Measurements from ENCODE around the gene OR2S2.

The OR2S2 gene

GRCh38 chr9:35952526-35953191, 5.3 kb downstream of the OR2S2 start:
- ChIA-PET POLR2A (no interaction called here), CTCF (interaction anchor here (0.6 to 1.0 kb wide), 2 partner anchors 17 to 71 kb away, joined by 3 to 4 read pairs; no protein-coding TSS in a partner anchor)
- DNase-seq (ENCODE audit: extremely low spot score) = no peak
- TF ChIP-seq TARDBP (IDR thresholded peaks at IDR 0.05) (no peak), HDGF (IDR thresholded peaks at IDR 0.05; ENCODE audit: borderline replicate concordance) (no peak), NFRKB (IDR thresholded peaks at IDR 0.05) (no peak), ZNF384 (IDR thresholded peaks at IDR 0.05) (no peak), CTBP1 (IDR thresholded peaks at IDR 0.05; ENCODE audit: borderline replicate concordance) (no peak), PKNOX1 (IDR thresholded peaks at IDR 0.05) (no peak), ARNT (IDR thresholded peaks at IDR 0.05) (no peak), FOXM1 (IDR thresholded peaks at IDR 0.05; ENCODE audit: borderline replicate concordance) (no peak), ELF4 (IDR thresholded peaks at IDR 0.05) (no peak), L3MBTL2 (conservative IDR thresholded peaks at IDR 0.05) (no peak), SP1 (IDR thresholded peaks at IDR 0.05) (no peak), FOXK2 (IDR thresholded peaks at IDR 0.05) (no peak)

- no peak for DNase-seq (ENCODE audit: extremely low spot score)
- POLR2A ChIA-PET = no interaction called here
- CTCF ChIA-PET = interaction anchor here (1.0 kb wide), 1 partner anchor 18 kb away, joined by 3 read pairs; no protein-coding TSS in a partner anchor
- TF ChIP-seq SUZ12 (IDR thresholded peaks at IDR 0.05) (no peak), BHLHE40 (IDR thresholded peaks at IDR 0.05; ENCODE audit: borderline replicate concordance) (no peak), FOXA1 (IDR thresholded peaks at IDR 0.05) (no peak), TARDBP (IDR thresholded peaks at IDR 0.05) (no peak), LEF1 (IDR thresholded peaks at IDR 0.05; ENCODE audit: borderline replicate concordance) (no peak), ZNF384 (IDR thresholded peaks at IDR 0.05) (no peak), HDGF (IDR thresholded peaks at IDR 0.05; ENCODE audit: borderline replicate concordance) (no peak), FOXK2 (IDR thresholded peaks at IDR 0.05) (no peak), SP1 (IDR thresholded peaks at IDR 0.05) (no peak), L3MBTL2 (conservative IDR thresholded peaks at IDR 0.05) (no peak), NFRKB (IDR thresholded peaks at IDR 0.05) (no peak), ARNT (IDR thresholded peaks at IDR 0.05) (no peak), PKNOX1 (IDR thresholded peaks at IDR 0.05) (no peak), FOXM1 (IDR thresholded peaks at IDR 0.05; ENCODE audit: borderline replicate concordance) (no peak), ELF4 (IDR thresholded peaks at IDR 0.05) (no peak)
Measured at GRCh38 chr9:35951736-35952135, 6.2 kb downstream of the OR2S2 start.

GRCh38 chr9:35948901-35949318, 9.0 kb downstream of the OR2S2 start:
- no peak for DNase-seq (ENCODE audit: extremely low spot score)
- ChIA-PET CTCF (no interaction called here), POLR2A (no interaction called here)
- TF ChIP-seq SP1 (IDR thresholded peaks at IDR 0.05) (no peak), FOXK2 (IDR thresholded peaks at IDR 0.05) (no peak), ZNF384 (IDR thresholded peaks at IDR 0.05) (no peak), NFRKB (IDR thresholded peaks at IDR 0.05) (no peak)

GRCh38 chr9:35948451-35948850, 9.5 kb downstream of the OR2S2 start:
- ChIA-PET CTCF (no interaction called here), POLR2A (no interaction called here)
- no peak for DNase-seq (ENCODE audit: extremely low spot score)
- TF ChIP-seq CTBP1 (IDR thresholded peaks at IDR 0.05; ENCODE audit: borderline replicate concordance) (no peak), FOXM1 (IDR thresholded peaks at IDR 0.05; ENCODE audit: borderline replicate concordance) (no peak)

GRCh38 chr9:35945341-35946018, 12.5 kb downstream of the OR2S2 start:
- TF ChIP-seq ZNF384 (IDR thresholded peaks at IDR 0.05) = peak; percentile 58; the same call in 1 of the 2 replicates
- TF ChIP-seq ELF4 (IDR thresholded peaks at IDR 0.05) = peak; percentile 61
- TF ChIP-seq CTBP1 (IDR thresholded peaks at IDR 0.05; ENCODE audit: borderline replicate concordance) = peak; percentile 12; the same call in 1 of the 2 replicates
- peak; percentile 63 for TF ChIP-seq L3MBTL2 (conservative IDR thresholded peaks at IDR 0.05)
- no peak for TF ChIP-seq TARDBP (IDR thresholded peaks at IDR 0.05)
- no peak for TF ChIP-seq FOXA1 (IDR thresholded peaks at IDR 0.05)
- POLR2A ChIA-PET = interaction anchor here (0.6 to 1.0 kb wide), 3 partner anchors 43 to 218 kb away, joined by 3 read pairs; partner anchors contain the start of gene HINT2
- CTCF ChIA-PET = interaction anchor here (0.6 to 2.3 kb wide), 9 partner anchors 9 to 816 kb away, joined by 3 to 11 read pairs (median 5); no protein-coding TSS in a partner anchor
- peak; percentile 89 for DNase-seq (ENCODE audit: extremely low spot score)

GRCh38 chr9:35944841-35945240, 13.1 kb downstream of the OR2S2 start:
- CTCF ChIA-PET = interaction anchor here (0.5 to 2.3 kb wide), 5 partner anchors 14 to 83 kb away, joined by 3 to 11 read pairs (median 3); no protein-coding TSS in a partner anchor
- no peak for DNase-seq (ENCODE audit: extremely low spot score)
- POLR2A ChIA-PET = interaction anchor here (1.0 kb wide), 1 partner anchor 42 kb away, joined by 3 read pairs; no protein-coding TSS in a partner anchor
- no peak for TF ChIP-seq SUZ12 (IDR thresholded peaks at IDR 0.05)
- no peak for TF ChIP-seq CTBP1 (IDR thresholded peaks at IDR 0.05; ENCODE audit: borderline replicate concordance)
- TF ChIP-seq FOXA1 (IDR thresholded peaks at IDR 0.05) = no peak
- no peak for TF ChIP-seq ARNT (IDR thresholded peaks at IDR 0.05)
- no peak for TF ChIP-seq BHLHE40 (IDR thresholded peaks at IDR 0.05; ENCODE audit: borderline replicate concordance)
- TF ChIP-seq HDGF (IDR thresholded peaks at IDR 0.05; ENCODE audit: borderline replicate concordance) = no peak
- no peak for TF ChIP-seq L3MBTL2 (conservative IDR thresholded peaks at IDR 0.05)
- no peak for TF ChIP-seq NFRKB (IDR thresholded peaks at IDR 0.05)
- TF ChIP-seq TARDBP (IDR thresholded peaks at IDR 0.05) = no peak
- no peak for TF ChIP-seq ELF4 (IDR thresholded peaks at IDR 0.05)
- no peak for TF ChIP-seq SP1 (IDR thresholded peaks at IDR 0.05)
- TF ChIP-seq FOXM1 (IDR thresholded peaks at IDR 0.05; ENCODE audit: borderline replicate concordance) = no peak

All from HEK293T (cell line).